OCI-M2 (cell line): ENCODE data around the gene ARL3.
"Not testable (repeated sequence)": the region's sequence is repeated elsewhere in the genome, so short reads cannot be mapped to it uniquely, and the experiment has no call there.

ENCODE experiments used
- DNase-seq: peaks from one replicate; lab custom pipeline; 2025; ENCODE audit not compliant: unreplicated experiment; lab: John Stamatoyannopoulos, UW

ARL3 gene, protein sequence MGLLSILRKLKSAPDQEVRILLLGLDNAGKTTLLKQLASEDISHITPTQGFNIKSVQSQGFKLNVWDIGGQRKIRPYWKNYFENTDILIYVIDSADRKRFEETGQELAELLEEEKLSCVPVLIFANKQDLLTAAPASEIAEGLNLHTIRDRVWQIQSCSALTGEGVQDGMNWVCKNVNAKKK

DNA sequence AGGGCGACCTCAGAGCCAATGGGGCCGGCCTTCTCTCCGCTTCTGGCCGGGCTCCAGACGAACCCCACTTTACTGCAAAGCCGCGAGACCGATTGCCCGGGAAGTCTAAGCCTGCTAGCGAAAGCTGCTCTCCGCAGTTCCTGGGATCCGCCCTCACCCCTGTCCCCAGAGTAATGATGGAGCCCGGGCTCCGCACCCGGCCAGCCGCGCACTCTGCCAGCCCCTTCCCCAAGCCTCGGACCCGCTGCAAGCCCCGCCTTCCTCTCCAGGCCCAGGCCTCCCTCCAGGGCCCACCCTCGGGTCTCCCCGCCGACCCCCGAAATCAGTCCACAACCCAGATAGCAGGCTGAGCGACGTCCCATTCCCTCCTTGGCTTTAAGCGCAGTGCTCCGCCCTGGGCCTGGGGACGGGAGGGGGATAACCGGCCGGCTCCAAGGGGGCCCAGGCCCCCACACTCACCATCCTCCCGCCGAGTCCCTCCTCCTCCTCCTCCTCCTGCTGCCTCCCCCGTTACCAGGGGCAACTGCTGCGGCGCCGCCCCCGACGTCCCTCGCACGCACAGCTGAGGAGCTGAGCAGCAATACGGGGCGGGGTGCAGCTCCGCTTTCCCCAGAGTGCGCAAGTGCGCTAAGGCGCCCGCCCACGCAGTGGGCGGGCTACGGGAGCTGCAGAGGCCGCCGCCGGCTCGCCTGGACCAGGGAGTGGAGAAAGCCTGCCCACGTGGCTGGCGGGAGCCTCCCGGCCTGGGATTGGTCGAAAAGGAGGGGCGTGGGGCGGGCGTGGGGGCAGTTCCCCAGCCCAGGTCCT, at the start of gene ARL3:
ARL3 (minus strand) TSS at position 584 of the 807 bp plus-strand sequence; CDS start at position 462, 122 bp downstream.
- peak; percentile 95 for DNase-seq

DNA sequence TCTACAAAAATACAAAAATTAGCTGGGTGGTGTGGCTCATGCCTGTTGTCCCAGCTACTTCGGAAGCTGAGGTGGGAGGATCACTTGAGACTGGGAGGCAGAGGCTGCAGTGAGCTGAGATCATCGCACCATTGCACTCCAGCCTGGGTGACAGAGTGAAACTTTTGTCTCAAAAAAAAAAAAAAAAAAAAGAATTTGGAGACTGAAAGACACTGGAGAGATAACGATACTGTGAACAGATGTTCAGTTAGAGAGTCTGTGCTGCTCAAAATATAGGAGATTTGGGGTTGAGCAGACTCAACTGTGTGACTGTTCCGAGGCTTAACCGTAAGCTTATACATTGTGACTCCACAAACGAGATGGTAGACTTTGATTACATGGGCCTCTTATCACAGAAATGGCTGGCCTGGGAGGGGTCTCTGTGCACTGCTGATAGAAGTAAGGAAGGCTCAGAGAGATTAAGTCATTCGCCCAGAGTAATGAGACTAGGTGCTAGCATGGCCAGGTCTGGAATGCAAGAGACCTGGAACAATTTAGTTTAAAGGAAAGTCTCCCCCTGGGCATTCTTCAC, 48.9 kb upstream of the ARL3 start:
- DNase-seq: peak; percentile 95

DNA sequence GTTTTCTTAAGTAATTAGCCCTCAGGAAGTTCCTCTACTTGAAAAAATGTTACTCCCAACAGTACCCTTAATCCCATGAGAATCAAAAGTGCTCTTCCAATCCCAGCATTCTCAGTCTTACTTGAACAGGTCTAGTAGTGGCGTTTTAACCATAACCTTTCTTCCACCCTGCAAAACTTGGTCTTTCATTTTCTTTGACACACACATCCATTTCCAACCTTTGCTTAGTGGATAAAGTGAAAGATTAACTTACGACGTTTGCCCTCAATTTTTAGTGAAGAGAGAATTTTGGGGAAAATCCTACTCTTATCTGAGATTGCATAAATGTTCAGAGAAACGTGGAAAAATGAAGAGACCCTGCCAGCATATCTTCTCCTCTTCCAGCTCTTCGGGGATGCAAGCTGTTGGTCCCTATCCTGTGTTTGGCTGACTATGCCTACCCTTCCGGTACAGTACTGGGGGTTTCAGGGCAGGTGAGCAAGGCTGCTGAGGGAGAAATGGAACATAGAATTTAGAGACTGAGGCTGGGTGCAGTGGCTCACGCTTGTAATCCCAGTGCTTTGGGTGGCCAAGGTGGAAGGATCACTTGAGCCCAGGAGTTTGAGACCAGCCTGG, 48.3 kb upstream of the ARL3 start:
- DNase-seq: no peak

DNA sequence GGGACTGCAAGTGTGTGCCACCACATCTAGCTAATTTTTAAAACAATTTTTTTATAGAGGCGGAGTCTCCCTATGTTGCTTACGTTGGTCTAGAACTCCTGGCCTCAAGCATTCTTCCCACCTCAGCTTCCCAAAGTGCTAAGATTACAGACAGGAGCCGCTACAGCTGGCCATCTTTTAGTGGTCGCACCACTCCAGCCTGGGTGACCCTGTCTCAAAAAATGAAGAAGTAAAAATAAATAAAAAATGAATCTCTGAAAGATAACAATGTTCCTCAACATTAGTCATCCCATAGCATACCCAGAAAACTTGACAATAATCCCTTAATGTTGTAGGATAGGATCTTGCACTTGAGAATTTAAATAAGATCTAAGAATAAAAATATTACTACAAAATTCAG, 47.8 kb upstream of the ARL3 start:
- no peak for DNase-seq

DNA sequence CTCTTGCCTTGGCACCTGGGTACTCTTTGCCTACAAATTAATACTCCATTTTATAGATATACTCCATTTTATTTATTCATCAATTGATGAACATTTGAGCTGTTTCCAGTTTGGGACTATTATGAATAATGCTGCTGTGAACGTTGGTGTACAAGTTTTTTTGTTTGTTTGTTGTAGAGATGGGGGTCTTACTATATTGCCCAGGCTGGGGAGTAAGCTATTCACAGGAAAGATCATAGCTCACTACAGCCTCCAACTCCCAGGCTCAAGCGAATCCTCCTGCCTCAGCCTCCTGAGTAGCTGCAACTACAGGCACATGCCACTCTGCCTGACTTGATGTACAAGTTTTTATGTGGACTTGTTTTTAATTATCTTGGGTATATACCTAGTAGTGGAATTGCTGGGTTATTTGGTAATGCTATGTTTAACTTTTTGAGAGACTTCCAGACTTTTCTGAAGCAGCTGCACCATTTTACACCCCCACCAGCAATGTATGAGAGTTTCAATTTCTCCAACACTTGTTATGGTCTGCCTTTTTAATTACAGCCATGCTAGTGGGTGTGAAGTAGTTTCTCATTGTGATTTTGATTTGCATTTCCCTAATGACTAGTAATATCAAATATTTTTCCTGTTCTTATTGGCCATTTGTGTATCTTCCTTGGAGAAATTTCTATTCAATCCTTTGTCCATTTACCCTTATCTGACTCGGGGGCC, 45.5 kb upstream of the ARL3 start:
- DNase-seq: no peak

DNA sequence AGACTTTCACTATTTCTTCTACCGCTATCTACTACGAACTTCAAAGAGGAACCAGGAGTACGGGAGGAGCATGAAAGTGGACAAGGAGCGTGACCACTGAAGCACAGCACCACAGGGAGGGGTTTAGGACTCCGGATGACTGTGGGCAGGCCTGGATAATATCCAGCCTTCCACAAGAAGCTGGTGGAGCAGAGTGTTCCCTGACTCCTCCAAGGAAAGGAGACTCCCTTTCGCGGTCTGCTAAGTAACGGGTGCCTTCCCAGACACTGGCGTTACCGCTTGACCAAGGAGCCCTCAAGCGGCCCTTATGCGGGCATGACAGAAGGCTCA, 44.7 kb upstream of the ARL3 start:
- DNase-seq: not testable (repeated sequence)

DNA sequence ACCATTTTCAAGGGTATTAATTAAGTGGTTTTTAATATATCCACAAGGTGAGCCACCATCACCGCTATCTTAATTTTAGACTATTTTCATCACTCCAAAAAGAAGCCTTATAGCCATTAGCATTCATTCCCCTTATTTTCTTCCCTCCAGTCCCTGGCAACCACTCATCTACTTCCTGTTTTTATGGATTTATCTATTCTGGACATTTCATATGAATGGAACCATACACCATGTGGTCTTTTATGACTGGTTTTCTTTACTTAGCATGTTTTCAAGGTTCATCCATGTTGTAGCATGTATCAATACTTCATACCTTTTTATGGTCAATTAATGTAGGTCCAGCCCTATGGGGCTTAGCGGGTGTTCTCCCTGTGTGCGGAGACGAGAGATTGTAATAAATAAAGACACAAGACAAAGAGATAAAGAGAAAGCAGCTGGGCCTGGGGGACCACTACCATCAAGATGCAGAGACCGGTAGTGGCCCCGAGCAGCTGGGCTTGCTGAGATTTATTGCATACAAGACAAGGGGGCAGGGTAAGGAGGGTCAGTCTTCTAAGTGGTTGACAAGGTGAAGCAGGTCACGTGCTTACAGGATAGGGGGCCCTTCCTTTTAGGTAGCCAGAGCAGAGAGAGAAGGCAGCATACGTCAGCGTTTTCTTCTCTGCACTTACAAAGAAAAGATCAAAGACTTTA, 44.2 kb upstream of the ARL3 start:
- no peak for DNase-seq

DNA sequence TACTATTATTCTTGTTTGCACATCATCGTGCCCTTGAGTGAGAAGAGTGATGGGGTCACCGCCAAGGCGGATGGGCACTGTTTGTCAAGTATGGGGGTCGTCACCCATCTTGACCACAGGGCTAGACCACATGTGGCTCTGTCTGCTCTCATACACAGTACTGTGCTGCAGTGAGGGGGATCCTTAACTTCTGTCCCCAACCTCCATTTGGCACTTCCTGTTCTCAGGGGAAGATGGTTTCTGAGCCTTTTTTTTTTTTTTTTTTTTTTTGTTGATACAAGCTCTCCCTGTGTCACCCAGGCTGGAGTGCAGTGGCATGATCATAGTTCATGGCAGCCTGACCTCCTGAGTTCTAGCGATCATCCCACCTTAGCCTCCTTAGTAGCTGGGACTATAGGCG, 43.1 kb upstream of the ARL3 start:
- no peak for DNase-seq

DNA sequence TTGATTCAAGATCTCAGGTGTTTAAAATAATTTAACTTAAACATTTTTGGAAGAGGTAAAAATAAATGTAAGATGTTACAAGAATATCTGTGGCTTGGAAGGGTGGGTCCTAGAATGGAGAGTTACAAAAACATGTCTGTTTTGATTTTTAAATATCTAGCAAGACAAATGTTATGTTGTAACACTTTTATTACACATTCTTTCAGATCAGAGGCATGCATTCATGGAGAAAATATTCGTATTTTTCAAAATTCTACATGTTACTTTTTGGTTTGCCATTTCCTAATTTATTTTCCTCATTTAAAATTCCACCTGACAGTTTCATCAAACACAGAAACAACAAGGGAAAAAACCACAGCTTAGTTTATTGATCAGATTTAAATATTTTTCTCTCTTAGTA, 39.5 kb upstream of the ARL3 start:
- no peak for DNase-seq

DNA sequence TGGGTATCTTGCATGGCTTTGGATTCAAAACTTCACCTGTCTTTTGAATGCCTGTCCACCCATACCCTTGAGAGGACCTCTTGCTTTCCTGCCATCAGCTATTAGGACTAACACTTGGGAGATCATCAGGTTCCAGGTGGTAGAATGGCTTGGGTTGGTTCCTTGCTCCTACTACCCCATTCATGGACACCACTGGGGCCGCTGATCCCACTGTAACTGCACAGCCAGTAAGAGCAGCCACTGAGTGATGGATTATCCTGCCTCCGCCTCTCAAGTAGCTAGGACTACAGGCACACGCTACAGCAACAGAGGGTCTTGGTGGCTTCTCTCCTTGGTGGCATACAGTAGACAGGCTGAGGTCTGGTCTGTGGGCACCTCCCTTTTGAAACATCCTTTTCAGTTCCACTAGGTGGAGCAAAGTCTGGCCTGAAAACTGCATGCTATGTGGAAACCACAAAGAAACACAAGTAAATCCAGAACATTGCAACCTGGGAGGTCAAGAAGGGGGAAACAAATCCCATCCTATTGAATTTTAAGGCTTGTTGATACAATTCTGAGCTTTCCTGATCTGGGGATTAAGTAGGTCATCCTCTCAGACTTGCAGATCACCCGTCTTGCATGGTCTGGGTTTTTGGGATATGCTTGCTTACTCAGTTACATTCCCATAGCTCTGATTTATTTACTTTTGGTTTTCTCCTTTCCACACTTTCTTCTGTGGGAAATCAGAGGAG, 38.9 kb upstream of the ARL3 start:
- no peak for DNase-seq

DNA sequence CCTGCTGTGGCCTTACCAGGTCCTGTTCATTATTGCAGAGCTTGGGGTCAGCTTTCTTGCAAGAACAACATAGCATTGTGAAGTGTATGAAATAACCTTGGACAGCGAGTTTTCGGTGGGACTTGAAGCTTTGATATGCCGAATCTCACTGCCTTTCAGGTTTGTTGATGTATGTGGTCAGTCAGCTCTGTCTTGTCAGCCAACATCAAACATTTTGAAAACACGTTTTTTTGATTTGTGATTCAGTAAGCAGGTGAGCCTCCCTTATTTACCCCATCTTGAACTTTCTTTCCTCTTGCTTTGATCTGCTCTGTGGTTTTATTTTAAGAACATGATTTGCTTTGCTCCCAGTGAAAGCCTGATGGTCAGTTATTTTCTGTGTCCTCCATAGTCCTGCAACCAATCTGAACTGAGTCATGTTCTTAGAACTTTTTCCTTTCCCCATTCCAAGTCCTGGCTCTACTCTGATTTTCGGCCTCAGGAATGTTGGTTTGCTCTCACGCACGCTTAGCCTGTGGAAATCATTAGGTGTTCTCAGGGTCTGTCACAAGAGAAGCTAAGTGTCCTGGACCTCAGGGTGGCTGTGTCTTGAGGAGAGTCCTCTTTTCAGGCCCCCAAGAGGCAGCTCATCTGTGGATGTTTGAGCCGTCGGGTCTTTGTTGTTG, 38.2 kb upstream of the ARL3 start:
- DNase-seq: no peak

DNA sequence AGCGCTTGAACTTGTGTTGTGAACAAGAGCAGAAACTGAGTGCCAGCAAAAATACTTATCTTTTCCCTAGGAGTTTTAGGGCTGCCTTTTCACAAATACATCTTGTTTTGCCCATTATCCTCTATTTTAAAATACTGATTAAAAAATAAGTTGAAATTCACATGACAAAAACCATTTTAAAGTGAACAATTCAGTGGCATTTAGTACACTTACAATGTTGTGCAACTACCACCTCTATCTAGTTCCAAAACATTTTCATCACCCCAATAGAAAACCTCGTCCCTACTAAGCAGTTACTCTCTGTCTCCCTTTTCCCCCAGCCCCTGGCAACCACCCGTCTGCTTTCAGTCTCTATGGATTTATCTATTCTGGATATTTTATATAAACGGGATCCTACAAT, 31.0 kb upstream of the ARL3 start:
- no peak for DNase-seq

DNA sequence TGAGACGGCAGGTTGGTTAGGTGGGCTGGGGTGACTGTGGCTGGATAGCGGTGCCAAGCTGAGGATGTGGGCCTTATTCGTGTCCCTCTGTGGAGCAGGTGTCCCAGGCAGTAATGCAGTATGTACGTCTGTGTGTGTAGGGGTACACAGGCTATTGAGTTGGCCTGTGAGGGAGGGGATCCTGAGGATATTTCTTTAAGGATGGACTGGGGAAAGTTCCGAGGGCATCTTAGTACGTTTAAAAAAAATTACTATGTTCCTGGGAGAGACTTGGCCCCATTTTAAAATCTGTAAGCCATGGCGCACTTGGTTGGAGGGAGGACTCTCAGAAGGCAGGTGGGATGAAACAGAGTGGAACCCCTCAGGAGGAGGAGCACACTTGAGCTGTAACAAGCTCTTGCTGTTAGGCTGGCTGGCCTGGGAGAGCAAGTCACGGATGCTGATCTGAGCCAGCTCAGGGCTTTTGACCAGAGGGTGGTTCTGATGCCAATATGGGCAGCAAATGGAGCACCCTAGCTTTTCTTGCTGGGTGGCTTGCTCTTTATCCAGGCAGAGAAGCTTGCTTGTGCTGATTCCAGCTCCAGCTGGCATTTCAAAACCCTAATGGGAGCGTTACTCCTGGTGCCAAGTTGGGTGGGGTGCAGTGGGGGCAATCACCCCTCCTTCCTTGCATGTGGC, 30.3 kb upstream of the ARL3 start:
- no peak for DNase-seq

DNA sequence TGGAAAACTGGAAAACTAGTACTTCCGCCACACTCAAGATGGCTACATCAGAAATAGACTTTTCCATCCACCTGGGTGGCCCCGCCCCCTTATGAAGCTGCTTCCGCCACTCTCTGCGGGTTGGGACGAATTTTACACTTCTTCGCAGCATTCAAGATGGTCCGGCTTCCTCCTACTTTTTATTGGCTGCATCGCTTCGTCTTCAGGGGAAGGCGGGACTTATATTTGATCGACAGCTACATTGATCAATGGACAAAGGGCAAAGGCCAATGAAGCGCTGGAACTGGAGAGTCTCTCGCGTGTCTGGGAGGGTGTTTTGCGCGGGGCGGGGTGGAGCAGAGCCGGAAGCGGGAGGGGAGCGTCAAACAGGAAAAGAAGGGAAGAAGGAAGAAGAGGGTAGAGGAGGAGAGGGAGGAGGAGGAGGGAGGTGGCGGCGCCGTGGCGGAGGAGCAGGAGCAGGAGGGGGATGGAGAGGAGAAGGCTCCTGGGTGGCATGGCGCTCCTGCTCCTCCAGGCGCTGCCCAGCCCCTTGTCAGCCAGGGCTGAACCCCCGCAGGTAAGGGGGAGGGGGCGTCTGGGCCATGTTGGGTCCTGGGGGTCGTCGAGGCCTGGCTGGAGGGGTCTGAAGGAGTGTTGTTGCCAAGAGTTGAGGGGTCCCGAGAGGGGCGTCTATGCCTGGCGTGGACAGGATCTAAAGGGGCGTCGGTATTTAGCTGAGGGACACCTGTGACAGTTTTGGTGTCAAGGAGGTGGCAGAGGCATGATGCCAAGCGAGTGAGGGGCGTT, 29.6 kb upstream of the ARL3 start, which contains the start of gene WBP1L:
WBP1L (plus strand) TSS at position 361 of the 786 bp plus-strand sequence; CDS start at position 467, 106 bp downstream.
- DNase-seq: peak; percentile 95

DNA sequence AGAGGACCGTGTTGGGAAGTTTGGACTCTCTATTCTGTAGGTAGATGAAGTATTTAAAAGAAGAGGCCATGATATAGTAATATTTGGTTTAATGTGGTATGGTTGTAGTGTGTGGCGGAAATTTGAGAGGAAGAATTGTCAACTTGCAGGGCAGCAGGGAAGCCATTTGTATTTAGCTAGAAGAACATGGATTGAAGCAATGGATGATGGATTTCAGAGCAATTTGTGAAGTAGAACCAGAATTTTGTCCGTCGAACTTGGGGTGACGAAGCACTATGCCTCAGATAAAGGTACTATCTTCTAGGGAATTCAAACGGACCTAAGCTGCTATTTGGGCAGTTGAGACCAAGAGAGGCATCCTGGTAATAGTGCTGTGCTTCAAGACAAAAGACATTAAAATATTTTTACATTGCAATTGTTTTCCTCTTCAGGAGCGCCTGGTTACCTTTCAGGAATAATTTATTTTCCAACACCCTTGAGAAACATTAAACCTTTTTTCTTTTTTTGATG, 28.9 kb upstream of the ARL3 start:
- DNase-seq: no peak

DNA sequence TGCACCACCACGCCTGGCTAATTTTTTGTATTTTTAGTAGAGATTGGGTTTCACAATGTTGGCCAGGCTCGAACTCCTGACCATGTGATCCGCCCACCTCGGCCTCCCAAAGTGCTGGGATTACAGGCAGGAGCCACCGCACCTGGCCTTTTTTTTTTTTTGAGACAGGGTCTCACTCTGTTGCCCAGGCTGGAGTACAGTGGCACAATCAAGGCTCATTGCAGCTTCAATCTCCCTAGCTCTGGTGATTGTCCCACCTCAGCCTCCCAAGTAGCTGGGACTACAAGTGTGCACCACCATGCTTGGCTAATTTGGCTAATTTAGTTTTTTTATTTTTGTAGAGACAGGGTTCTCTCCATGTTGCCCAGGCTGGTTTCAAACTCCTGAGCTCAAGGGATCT, 28.1 kb upstream of the ARL3 start:
- DNase-seq: not testable (repeated sequence)

DNA sequence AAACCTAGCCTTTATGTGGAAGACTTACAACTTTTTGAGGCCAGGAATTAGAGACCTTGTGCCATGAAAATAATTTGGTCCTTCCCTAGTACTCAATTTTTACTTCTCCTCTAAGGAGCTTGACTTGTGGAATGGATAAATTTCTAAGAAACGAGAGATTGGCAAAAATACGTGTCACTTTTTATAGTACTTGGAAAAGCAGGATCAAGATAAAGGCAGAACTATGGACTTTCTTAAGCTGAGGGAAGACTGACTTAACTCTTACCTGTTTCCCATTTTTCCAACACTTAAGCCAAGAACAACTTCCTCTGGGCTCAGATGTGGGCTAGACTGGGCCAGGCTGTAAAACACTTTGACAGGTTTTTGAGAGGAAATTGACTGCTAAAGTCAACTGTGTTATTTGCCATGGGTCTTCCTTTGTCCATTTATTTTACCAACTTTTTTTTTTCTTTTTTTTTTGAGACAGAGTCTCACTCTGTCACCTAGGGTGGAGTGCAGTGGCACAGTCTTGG, 27.6 kb upstream of the ARL3 start:
- no peak for DNase-seq

DNA sequence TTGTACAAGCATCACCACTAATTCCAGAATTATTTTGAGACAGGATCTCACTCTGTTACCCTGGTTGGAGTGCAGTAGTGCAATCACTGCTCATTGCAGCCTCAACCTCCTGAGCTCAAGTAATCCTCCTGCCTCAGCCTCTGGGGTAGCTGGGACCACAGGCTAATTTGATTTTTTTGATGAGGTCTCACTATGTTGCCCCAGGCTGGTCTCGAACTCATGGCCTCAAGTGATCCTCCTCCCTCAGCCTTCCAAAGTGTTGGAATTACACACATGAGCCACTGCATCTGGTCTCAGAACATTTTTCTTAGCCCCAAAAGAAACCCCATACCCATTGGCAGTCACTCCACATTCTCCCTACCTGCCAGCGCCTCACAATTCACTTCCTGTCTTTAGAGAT, 26.0 kb upstream of the ARL3 start:
- DNase-seq: no peak
